Measurements from ENCODE around the gene MEDAG.

MEDAG gene

GRCh38 chr13:30957258-30957943, 51.3 kb downstream of the MEDAG start:
- Histone ChIP-seq H3K4me3 (ENCODE audit: low read depth, low read length) (no peak overlapping the region), H3K36me3 (no peaks in the 10 kb centered on the region), H3K27ac (no peak overlapping the region), H3K27me3 (ENCODE audit: insufficient read depth, low read depth, severe bottlenecking) (no peaks in the 10 kb centered on the region), H3K9me3 (ENCODE audit: severe bottlenecking) (no peaks in the 10 kb centered on the region)
- no peak for DNase-seq
- TF ChIP-seq, protein P1, sequence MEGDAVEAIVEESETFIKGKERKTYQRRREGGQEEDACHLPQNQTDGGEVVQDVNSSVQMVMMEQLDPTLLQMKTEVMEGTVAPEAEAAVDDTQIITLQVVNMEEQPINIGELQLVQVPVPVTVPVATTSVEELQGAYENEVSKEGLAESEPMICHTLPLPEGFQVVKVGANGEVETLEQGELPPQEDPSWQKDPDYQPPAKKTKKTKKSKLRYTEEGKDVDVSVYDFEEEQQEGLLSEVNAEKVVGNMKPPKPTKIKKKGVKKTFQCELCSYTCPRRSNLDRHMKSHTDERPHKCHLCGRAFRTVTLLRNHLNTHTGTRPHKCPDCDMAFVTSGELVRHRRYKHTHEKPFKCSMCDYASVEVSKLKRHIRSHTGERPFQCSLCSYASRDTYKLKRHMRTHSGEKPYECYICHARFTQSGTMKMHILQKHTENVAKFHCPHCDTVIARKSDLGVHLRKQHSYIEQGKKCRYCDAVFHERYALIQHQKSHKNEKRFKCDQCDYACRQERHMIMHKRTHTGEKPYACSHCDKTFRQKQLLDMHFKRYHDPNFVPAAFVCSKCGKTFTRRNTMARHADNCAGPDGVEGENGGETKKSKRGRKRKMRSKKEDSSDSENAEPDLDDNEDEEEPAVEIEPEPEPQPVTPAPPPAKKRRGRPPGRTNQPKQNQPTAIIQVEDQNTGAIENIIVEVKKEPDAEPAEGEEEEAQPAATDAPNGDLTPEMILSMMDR (IDR thresholded peaks at IDR 0.05; ENCODE audit: low read depth, low read length): no peak

DNA sequence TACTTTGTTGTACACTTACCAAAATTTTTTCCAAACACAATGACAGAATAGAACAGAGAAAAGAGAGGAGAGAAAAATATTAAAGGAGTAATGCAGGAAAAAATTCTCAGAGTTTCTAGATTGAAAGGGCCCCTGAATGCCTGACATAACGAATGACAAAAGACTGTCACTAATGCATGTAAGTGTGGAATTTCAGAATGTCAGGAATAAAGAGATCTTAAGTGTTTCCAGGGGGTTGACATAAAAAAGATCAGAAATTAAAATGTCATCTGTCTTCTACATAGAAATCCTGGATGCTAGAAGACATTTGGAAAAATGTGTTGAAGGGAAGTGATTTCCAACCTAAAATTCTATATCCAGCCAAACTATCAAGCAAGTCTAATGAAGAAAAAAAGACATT, 53.6 kb downstream of the MEDAG start:
- no peak for DNase-seq
- Histone ChIP-seq H3K9me3 (ENCODE audit: severe bottlenecking) (no peaks in the 10 kb centered on the region), H3K27ac (no peak overlapping the region), H3K4me3 (ENCODE audit: low read depth, low read length) (no peak overlapping the region), H3K36me3 (no peaks in the 10 kb centered on the region), H3K27me3 (ENCODE audit: insufficient read depth, low read depth, severe bottlenecking) (no peaks in the 10 kb centered on the region)
- TF ChIP-seq, protein P1 (IDR thresholded peaks at IDR 0.05; ENCODE audit: low read depth, low read length): no peak

DNA sequence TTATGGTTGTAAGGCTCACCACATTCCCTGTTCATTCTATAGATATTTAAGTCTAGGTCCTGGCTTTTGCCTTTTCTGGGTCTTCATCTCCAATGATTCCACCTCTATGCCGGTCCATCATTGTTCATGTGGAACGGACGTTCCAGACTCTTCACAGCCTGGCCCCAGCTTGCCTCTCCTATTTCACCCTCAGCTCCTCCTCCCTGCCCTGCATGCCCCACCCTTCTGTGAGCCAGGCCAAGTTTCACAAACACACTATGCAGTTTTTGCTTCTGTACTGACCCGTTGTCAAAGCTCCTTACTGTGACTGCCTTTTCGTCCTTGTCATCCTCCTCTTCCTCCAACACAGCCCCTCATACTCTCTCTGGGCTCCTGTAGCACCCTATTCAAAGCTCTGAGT, 57.7 kb downstream of the MEDAG start:
- Histone ChIP-seq H3K27me3 (ENCODE audit: insufficient read depth, low read depth, severe bottlenecking) (no peaks in the 10 kb centered on the region), H3K9me3 (ENCODE audit: severe bottlenecking) (no peaks in the 10 kb centered on the region), H3K27ac (no peak overlapping the region), H3K36me3 (no peaks in the 10 kb centered on the region), H3K4me3 (ENCODE audit: low read depth, low read length) (no peak overlapping the region)
- TF ChIP-seq, protein P1 (IDR thresholded peaks at IDR 0.05; ENCODE audit: low read depth, low read length): no peak
- no peak for DNase-seq

DNA sequence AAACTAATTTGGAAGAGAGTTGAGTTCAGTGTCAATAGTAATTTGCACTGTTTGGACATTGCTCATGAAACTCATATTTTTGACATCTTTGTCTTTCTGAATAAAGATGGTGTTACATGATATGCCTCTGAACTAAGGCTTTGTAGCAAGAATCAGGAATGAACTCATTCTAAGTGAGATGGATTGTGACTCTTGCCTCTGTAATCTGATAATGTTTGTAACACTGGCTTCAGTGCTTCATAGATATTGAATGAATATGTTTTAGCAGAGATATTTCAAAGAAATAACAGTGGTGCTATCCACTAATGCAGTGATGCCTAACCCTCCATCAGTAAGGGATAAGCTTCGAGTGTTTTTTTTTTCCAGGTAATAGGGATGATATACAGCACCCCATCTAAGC, 59.3 kb downstream of the MEDAG start:
- DNase-seq: no peak
- H3K9me3 ChIP-seq (ENCODE audit: severe bottlenecking): no peaks in the 10 kb centered on the region
- no peak overlapping the region for H3K4me3 ChIP-seq (ENCODE audit: low read depth, low read length)
- H3K36me3 ChIP-seq: no peaks in the 10 kb centered on the region
- no peak overlapping the region for H3K27ac ChIP-seq
- TF ChIP-seq, protein P1 (IDR thresholded peaks at IDR 0.05; ENCODE audit: low read depth, low read length): no peak
- H3K27me3 ChIP-seq (ENCODE audit: insufficient read depth, low read depth, severe bottlenecking): no peaks in the 10 kb centered on the region

- H3K27ac ChIP-seq: no peak overlapping the region
- no peak for DNase-seq
- TF ChIP-seq, protein P1 (IDR thresholded peaks at IDR 0.05; ENCODE audit: low read depth, low read length): no peak
- no peaks in the 10 kb centered on the region for H3K27me3 ChIP-seq (ENCODE audit: insufficient read depth, low read depth, severe bottlenecking)
- H3K4me3 ChIP-seq (ENCODE audit: low read depth, low read length): no peak overlapping the region
- H3K36me3 ChIP-seq: no peaks in the 10 kb centered on the region
- H3K9me3 ChIP-seq (ENCODE audit: severe bottlenecking): no peaks in the 10 kb centered on the region
Measured at GRCh38 chr13:30966101-30966500, 60.0 kb downstream of the MEDAG start.

DNA sequence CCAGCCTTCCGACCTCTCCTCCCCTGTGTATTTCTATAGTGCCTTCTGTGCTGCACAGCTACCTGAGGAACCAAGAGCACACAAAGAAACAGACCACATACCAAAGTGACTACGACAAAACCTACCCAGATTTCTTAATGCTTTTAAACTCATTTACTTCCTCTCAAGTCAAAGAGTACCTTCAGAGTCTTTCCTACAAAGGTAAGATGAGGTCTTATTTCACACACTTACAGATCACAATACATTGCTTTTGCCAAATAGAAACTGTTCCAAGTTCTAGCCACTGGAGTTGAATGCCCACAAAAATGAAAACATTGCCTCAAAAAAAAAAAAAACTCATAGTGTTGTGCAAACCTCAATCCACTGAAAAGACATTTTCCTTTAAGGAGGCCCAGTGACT, 62.8 kb downstream of the MEDAG start:
- no peak for DNase-seq
- Histone ChIP-seq H3K9me3 (ENCODE audit: severe bottlenecking) (no peaks in the 10 kb centered on the region), H3K27me3 (ENCODE audit: insufficient read depth, low read depth, severe bottlenecking) (no peaks in the 10 kb centered on the region), H3K4me3 (ENCODE audit: low read depth, low read length) (no peak overlapping the region), H3K36me3 (no peaks in the 10 kb centered on the region), H3K27ac (no peak overlapping the region)
- TF ChIP-seq, protein P1 (IDR thresholded peaks at IDR 0.05; ENCODE audit: low read depth, low read length): no peak
